Activated T-cell treated with anti-CD3 and anti-CD28 coated beads, Interleukin-2, amount 50 U/mL, for 4 hours (primary cell): Measurements from ENCODE around the gene TMPRSS3. TPM values are rescaled to one million over a fixed set of nuclear protein-coding genes. Genes with fewer than 3 reads are reported as not detected.

ENCODE experiments used
- ATAC-seq, 2 donors: fragments of 200-7000 bp; cut with Tn5 transposase; one replicate each; pipeline ENCODE4 v1.10.0; 2021
- DNase-seq: peaks from one replicate; pipeline ENCODE4 v3.0.0-alpha.2; 2020
- H3K27me3 Mint-ChIP-seq: one replicate; pipeline ENCODE4 v1.8.0; 2021; ENCODE audit warnings: low read depth, mixed read lengths
- H3K36me3 Mint-ChIP-seq: one replicate; pipeline ENCODE4 v1.8.0; 2022; ENCODE audit warnings: mixed read lengths; ENCODE audit not compliant: insufficient read depth
- H3K4me1 Mint-ChIP-seq: one replicate; pipeline ENCODE4 v1.8.0; 2021; ENCODE audit warnings: low read depth, mixed read lengths
- H3K4me3 Mint-ChIP-seq: one replicate; pipeline ENCODE4 v1.8.0; 2021; ENCODE audit warnings: mild to moderate bottlenecking, moderate library complexity, mixed read lengths
- H3K9me3 Mint-ChIP-seq: one replicate; pipeline ENCODE4 v1.8.0; 2021; ENCODE audit warnings: mixed read lengths
- total RNA-seq, 3 donors: library from RNA; stranded (reverse); gene quantifications; one replicate each; pipeline ENCODE4 v1.2.1, GENCODE V29; 2021

The TMPRSS3 gene
- total RNA-seq, 3 donors from 2014 or later: 2.0 to 2.6 (median 2.1) TPM

- DNase-seq (no peak), ATAC-seq (no peak)
- Mint-ChIP-seq H3K27me3 (no peaks in the 10 kb centered on the region), H3K4me3 (no peak overlapping the region), H3K9me3 (no peaks in the 10 kb centered on the region), H3K4me1 (peaks cover 11% of the 10 kb centered on the region), H3K36me3 (no peaks in the 10 kb centered on the region)
Observed at GRCh38 chr21:42370894-42371654, 24.8 kb downstream of the TMPRSS3 start.

GRCh38 chr21:42369821-42370220 lies 26.0 kb downstream of the TMPRSS3 start:
- H3K4me3 Mint-ChIP-seq: no peak overlapping the region
- peaks cover 11% of the 10 kb centered on the region for H3K4me1 Mint-ChIP-seq
- ATAC-seq (no peak), DNase-seq (no peak)
- no peaks in the 10 kb centered on the region for H3K27me3 Mint-ChIP-seq
- H3K36me3 Mint-ChIP-seq: no peaks in the 10 kb centered on the region
- no peaks in the 10 kb centered on the region for H3K9me3 Mint-ChIP-seq

- Mint-ChIP-seq H3K9me3 (no peaks in the 10 kb centered on the region), H3K4me1 (no peaks in the 10 kb centered on the region), H3K4me3 (no peak overlapping the region), H3K36me3 (no peaks in the 10 kb centered on the region), H3K27me3 (no peaks in the 10 kb centered on the region)
- ATAC-seq (no peak), DNase-seq (no peak)
Observed at GRCh38 chr21:42367367-42368165, 28.3 kb downstream of the TMPRSS3 start.

DNA sequence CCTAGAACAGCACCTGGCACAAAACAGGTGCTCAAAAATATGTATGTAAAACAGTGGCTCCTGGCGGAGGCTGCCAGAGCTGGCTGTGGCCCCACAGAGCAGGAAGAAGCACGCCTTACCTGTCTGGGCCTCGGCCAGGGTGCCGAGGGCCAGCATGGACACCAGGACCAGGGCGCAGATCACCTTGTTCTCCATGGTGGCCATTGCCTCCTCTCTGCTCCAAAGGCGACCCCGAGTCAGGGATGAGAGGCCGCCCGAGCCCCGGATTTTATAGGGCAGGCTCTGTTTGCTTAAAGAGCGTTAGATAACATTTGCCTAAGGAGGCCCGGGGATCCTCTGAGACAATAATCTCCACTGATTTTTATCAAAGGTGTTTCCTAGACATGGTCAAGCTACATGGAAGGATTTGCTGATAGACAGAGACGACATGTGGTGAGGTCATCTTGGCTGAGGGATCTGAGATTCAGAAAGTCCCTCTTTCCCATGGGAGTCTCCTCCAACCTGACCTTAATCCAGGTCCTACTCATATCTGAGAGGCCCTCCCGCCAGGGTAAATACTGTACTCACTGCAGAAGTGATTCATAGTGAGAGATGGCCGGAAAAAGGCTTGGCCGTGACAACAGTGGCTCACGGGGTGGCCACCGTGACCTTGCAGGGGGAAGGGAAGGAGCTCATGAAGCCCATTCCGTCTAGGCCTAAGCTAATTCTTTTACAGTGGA lies 29.4 kb downstream of the TMPRSS3 start, which contains the start of gene TFF1:
Gene TFF1, minus strand, starts transcription at position 244 of the 719 bp plus-strand sequence. Its CDS starts 40 bp downstream, at position 204.
- H3K4me3 Mint-ChIP-seq: no peak within 1 kb of the TSS
- H3K36me3 Mint-ChIP-seq: no peaks in the 10 kb centered on the region
- no peaks in the 10 kb centered on the region for H3K27me3 Mint-ChIP-seq
- no peaks in the 10 kb centered on the region for H3K9me3 Mint-ChIP-seq
- no peak for DNase-seq
- no peak for ATAC-seq
- H3K4me1 Mint-ChIP-seq: no peaks in the 10 kb centered on the region

DNA sequence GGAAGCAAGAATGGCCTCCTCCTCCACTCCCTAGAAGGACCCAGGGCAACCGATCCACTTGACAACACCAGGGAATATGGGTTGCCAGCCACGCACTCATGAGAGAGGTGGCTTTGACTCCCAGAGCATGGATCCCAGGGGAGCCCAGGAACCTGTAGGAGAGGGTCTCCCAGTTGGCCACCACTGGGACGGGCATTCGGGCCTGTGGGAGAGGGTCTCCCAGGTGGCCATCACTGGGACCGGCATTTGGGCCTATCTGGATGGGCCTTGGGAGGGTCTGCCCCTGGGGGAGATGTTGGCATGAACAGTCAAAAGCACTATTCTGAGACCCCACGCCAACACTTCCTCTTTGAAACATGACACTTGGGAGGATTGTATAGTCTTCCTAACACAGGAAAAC lies 30.1 kb downstream of the TMPRSS3 start:
- no peak overlapping the region for H3K4me3 Mint-ChIP-seq
- H3K27me3 Mint-ChIP-seq: no peaks in the 10 kb centered on the region
- H3K4me1 Mint-ChIP-seq: no peaks in the 10 kb centered on the region
- no peak for DNase-seq
- H3K9me3 Mint-ChIP-seq: no peaks in the 10 kb centered on the region
- no peaks in the 10 kb centered on the region for H3K36me3 Mint-ChIP-seq
- ATAC-seq: no peak

GRCh38 chr21:42364304-42364865 lies 31.5 kb downstream of the TMPRSS3 start:
- Mint-ChIP-seq H3K4me3 (no peak overlapping the region), H3K4me1 (no peaks in the 10 kb centered on the region), H3K36me3 (no peaks in the 10 kb centered on the region), H3K9me3 (no peaks in the 10 kb centered on the region), H3K27me3 (no peaks in the 10 kb centered on the region)
- DNase-seq (no peak), ATAC-seq (no peak)

DNA sequence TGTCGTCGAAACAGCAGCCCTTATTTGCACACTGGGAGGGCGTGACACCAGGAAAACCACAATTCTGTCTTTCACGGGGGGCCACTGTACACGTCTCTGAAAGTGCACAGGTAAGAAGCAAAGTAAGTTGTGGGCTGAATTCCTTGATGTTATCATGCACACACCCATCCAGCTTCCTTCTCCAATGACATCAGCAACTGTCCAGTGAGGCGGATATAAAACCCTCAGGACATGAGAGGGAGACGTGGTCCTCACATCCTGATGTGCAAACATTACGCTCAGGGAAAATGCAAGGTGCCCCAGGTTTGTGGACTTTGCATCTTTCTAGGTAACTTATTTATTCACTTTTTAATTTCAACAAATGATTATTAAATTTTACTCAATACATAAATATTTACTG lies 32.5 kb downstream of the TMPRSS3 start:
- DNase-seq (no peak), ATAC-seq (no peak)
- H3K4me3 Mint-ChIP-seq: no peak overlapping the region
- no peaks in the 10 kb centered on the region for H3K4me1 Mint-ChIP-seq
- H3K9me3 Mint-ChIP-seq: no peaks in the 10 kb centered on the region
- no peaks in the 10 kb centered on the region for H3K36me3 Mint-ChIP-seq
- H3K27me3 Mint-ChIP-seq: no peaks in the 10 kb centered on the region

GRCh38 chr21:42362700-42363099 lies 33.2 kb downstream of the TMPRSS3 start:
- no peaks in the 10 kb centered on the region for H3K27me3 Mint-ChIP-seq
- no peaks in the 10 kb centered on the region for H3K4me1 Mint-ChIP-seq
- H3K36me3 Mint-ChIP-seq: no peaks in the 10 kb centered on the region
- H3K9me3 Mint-ChIP-seq: no peaks in the 10 kb centered on the region
- H3K4me3 Mint-ChIP-seq: no peak overlapping the region
- no peak for DNase-seq
- ATAC-seq: no peak

GRCh38 chr21:42362198-42362597 lies 33.7 kb downstream of the TMPRSS3 start:
- no peaks in the 10 kb centered on the region for H3K27me3 Mint-ChIP-seq
- DNase-seq (no peak), ATAC-seq (no peak)
- no peaks in the 10 kb centered on the region for H3K36me3 Mint-ChIP-seq
- H3K9me3 Mint-ChIP-seq: no peaks in the 10 kb centered on the region
- no peak overlapping the region for H3K4me3 Mint-ChIP-seq
- no peaks in the 10 kb centered on the region for H3K4me1 Mint-ChIP-seq

- no peaks in the 10 kb centered on the region for H3K4me1 Mint-ChIP-seq
- H3K4me3 Mint-ChIP-seq: no peak overlapping the region
- no peaks in the 10 kb centered on the region for H3K9me3 Mint-ChIP-seq
- no peaks in the 10 kb centered on the region for H3K36me3 Mint-ChIP-seq
- no peaks in the 10 kb centered on the region for H3K27me3 Mint-ChIP-seq
- DNase-seq: no peak
- ATAC-seq: no peak
Observed at GRCh38 chr21:42361286-42361685, 34.6 kb downstream of the TMPRSS3 start.

- DNase-seq: no peak
- H3K27me3 Mint-ChIP-seq: no peaks in the 10 kb centered on the region
- peak; percentile 28 to 43 for ATAC-seq
- no peak overlapping the region for H3K4me3 Mint-ChIP-seq
- no peaks in the 10 kb centered on the region for H3K4me1 Mint-ChIP-seq
- no peaks in the 10 kb centered on the region for H3K9me3 Mint-ChIP-seq
- no peaks in the 10 kb centered on the region for H3K36me3 Mint-ChIP-seq
Observed at GRCh38 chr21:42360317-42360716, 35.5 kb downstream of the TMPRSS3 start.

DNA sequence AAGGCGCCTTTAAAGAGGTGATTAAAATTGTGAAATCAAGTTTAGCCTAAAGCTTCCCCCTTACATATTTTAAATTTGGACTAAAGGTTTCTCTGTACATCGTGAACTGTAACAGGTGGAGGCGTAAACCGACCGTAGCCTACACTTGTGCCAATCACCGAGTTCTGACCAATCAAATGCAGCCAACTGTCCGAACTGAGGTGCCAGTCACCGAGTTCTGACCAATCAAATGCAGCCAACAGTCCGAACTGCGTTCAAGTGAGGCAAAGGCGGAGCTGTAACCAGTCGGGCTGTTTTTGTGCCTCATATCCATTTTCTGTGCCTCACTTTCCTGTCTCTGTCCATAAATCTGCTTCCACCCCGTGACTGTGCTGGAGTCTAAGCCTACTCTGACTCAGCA lies 36.9 kb downstream of the TMPRSS3 start:
- ATAC-seq: no peak
- DNase-seq: no peak
- Mint-ChIP-seq H3K27me3 (no peaks in the 10 kb centered on the region), H3K36me3 (no peaks in the 10 kb centered on the region), H3K9me3 (peaks cover 10% of the 10 kb centered on the region), H3K4me1 (no peaks in the 10 kb centered on the region), H3K4me3 (no peak overlapping the region)

DNA sequence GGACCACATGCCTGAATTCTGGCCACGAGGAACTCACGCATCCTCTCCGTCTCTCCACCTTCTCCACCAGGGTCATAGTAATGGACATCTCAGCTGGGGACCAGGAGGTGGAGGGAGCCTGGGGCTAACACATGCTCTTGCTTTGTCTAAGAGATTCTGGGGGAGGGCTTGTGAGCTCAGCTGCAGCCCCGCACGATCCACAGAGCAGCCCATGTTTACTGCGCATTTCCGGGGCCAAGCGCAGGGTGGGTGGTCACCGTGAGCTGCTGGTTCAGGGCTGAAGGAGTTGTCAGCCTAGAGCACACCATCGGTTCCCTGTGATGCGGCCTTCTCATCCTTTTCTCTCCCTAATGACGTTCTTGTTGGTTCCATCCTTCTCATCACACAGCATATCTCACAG lies 37.6 kb downstream of the TMPRSS3 start:
- Mint-ChIP-seq H3K27me3 (no peaks in the 10 kb centered on the region), H3K4me3 (no peak overlapping the region), H3K9me3 (peaks cover 13% of the 10 kb centered on the region), H3K36me3 (no peaks in the 10 kb centered on the region), H3K4me1 (no peaks in the 10 kb centered on the region)
- no peak for DNase-seq
- ATAC-seq: no peak

DNA sequence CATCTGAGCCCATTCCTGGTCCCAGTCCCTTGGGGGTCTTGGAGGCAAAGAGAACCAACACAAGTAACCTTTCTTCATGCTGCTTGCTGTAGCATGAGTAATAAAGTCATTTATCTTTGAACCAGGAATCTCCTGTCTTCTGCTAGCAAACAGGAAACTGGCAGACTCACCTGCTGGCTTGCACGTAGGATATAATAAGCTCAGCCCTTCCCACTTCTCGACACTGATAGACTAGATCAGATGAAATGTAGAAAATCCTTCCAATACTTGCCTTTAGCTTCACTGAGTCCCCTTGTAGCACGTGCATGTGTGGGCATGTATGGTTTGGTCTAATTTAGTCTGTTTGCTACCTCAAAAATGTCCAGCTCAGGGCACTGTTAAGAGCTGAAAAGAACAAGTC lies 38.5 kb downstream of the TMPRSS3 start:
- Mint-ChIP-seq H3K27me3 (no peaks in the 10 kb centered on the region), H3K4me1 (no peaks in the 10 kb centered on the region), H3K36me3 (no peaks in the 10 kb centered on the region), H3K9me3 (peaks cover 13% of the 10 kb centered on the region), H3K4me3 (no peak overlapping the region)
- DNase-seq (no peak), ATAC-seq (no peak)
